GM21529 (cell line): ENCODE results near the gene MEF2B.
A peak's percentile ranks its signal among the peaks of the same experiment; 100 is the strongest.
"Not testable (repeated sequence)": the region's sequence is repeated elsewhere in the genome, so short reads cannot be mapped to it uniquely, and the experiment has no call there.

Experiments used
- ATAC-seq: cut with Tn5 transposase; IDR thresholded peaks from one replicate; pipeline ENCODE4 v1.9.1; 2021; ENCODE audit not compliant: unreplicated experiment

MEF2B gene

DNA sequence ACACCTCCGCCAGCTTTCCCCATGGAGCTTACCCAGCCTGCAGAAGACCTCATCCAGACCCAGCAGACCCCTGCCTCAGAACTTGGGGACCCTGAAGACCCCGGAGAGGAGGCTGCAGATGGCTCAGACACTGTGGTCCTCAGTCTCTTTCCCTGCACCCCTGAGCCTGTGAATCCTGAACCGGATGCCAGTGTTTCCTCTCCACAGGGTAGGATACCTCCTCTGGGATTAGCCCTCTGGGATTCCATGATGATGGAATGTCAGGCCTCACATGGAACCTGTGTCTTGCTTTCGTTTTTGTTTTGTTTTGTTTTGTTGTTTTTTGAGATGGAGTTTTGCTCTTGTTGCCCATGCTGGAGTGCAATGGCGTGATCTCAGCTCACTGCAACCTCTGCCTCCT lies 23.9 kb upstream of the MEF2B start:
- no peak for ATAC-seq

DNA sequence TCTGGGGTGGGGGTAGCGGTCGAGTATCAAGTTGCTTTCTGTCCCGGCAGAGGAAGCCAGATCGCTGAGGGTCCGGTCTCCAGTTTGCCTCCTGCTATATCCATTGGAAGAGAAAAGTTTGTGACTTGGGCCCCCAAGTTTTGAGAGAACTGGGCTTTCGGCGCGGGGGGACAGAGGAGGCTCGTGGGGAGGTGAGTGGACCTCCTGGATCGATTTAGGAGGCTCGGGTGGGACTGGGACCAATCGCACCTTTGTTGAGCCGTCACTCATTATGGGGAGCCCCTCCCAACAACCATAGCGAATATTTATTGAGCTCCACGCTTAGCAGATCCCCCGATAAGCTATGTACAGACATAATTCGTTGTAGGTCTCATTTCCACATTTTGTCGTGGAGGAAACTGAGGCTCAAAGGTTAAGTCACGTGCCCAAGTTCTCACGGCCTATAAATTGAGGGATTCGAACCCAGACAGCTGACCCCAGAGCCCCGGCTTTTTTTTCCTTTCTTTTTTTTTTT lies 22.9 kb upstream of the MEF2B start:
- no peak for ATAC-seq

DNA sequence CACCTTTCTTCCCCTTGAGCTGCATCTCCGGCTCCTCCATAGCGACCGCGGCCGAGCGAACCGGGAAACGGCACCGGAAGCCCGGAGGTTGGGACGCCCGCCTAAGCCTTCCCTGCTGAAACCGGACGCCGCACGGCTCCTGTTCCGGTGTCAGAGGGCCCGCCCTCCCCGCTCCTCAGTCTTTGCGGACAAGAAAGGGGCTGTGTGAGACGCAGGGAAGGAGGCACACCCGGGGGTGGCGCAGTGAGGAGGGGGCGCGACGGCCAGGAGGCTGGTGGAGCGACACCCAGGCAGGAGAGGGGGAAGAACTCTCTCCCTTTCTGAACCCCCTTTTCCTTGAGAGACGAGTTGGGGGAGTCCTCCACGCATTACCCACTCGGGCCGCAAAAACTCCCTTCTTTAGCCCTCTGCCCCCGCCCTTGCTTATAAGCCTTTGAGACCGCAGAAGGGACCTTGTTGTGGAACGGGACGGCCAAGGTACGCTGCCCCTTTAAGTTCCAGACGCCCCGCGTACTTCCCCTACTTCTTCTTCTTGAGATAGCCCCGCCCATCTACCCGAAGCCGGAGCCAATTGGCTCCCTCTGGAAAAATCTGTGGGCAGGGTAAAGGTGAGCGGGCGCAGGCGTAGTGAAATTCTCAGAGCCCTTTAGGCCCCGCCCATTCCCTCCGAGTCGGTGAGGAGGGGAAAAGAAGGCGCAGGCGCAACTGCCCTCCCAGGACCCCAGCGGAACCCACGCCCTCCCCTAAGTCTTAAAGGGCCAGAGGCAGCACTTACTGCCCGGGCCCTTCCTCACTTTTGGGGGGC lies 22.2 kb upstream of the MEF2B start, which contains the start of the genes BORCS8 and RFXANK:
BORCS8 (minus strand) TSS at position 75 of the 805 bp plus-strand sequence; CDS start at position 40, 35 bp downstream.
RFXANK (plus strand) TSS at position 181 of the 805 bp plus-strand sequence. CDS start 1,689 bp downstream, outside the sequence.
- peak; percentile 83 for ATAC-seq

DNA sequence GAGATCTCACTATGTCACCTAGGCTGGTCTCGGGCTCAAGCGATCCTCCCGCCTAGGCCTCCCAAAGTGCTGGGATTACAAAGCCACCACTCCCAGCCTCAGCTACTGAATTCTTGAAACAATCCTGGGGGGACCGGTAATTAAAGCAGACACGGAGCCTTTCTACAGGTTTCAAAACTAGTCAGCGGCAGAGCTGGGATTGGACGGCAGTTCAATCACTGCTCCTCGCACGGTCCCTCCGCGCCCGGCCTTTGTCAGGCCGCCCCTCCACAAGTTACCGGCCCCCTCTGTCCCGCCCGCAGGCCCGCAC lies 21.7 kb upstream of the MEF2B start:
- no peak for ATAC-seq

DNA sequence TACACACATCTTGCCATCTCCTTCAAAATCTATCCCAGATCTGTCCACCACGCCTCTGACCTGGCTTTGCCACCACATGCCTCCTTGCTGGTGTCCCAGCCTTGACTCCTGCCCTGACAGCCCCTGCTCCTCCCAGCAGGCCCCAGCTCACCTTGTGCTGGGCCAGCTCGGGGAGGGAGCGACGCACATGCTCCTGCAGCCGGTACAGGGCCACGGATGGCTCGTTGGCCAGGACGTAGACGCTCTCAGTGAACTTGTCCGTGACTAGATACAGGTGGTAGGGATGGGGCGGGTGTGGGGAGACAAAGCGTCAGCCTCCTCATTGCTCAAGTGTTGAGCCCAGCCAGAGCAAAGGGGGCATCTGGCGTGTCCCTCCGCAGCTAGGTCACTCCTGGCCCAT lies 16.7 kb upstream of the MEF2B start:
- no peak for ATAC-seq

DNA sequence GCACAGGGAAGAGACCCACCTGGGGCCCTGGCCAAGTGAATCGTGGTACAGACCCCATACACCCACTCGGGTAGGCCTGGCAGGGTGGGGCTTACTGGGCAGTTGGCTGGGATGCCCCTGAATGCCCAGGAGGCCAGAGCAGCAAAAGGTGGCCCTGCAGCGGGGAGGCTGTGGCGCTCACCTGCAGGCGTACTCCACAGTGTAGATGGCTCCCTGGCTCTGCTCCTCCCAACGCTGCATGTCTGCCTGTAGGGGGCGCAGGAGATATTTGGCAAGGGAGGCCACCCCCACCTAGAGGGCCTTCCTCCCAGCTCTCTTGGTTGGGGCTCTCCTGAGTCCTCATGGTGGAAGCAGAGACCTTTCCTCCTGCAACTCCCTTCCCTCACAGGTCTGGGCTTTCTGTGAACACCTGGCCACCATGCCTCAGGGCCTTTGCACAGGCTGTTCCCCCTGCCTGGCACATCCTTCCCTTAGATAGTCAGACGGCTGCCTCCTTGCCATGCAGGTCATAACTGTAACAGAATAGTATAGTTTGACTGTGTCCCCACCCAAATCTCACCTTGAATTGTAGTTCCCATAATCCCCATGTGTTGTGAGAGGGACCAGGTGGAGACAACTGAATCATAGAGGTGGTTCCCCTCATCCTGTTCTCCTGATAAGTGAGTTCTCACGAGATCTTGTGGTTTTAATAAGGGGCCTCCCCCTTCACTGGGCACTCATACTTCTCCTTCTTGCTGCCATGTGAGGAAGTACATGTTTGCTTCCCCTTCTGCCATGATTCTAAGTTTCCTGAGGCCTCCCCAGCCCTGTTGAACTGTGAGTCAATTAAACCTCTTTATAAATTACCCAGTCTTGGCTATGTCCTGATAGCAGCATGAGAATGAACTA lies 16.0 kb upstream of the MEF2B start:
- no peak for ATAC-seq

DNA sequence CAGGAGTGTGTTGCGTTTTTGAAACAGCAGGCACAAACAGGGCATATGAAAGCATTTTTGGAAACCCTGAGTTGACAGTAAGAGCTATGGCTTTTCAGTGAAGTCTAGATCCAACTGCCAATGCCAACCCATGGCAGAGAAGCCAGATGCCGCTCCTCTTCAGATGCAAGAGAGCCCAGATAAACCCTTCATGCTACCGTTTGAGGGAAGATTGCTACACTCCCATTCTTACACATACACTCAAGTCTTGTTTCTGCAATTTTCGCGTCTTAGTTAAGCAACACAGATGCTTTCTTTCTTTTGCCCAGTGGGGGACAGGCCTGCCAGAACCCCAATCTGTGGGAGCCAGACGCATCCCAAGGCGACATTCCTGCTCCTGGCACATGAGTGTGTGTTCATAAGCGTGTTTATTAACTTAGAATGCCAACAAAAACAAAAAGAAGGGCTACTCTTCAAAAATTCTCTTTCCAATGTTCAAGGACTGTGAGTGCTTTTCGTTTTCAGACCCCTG lies 11.5 kb upstream of the MEF2B start:
- ATAC-seq: no peak

DNA sequence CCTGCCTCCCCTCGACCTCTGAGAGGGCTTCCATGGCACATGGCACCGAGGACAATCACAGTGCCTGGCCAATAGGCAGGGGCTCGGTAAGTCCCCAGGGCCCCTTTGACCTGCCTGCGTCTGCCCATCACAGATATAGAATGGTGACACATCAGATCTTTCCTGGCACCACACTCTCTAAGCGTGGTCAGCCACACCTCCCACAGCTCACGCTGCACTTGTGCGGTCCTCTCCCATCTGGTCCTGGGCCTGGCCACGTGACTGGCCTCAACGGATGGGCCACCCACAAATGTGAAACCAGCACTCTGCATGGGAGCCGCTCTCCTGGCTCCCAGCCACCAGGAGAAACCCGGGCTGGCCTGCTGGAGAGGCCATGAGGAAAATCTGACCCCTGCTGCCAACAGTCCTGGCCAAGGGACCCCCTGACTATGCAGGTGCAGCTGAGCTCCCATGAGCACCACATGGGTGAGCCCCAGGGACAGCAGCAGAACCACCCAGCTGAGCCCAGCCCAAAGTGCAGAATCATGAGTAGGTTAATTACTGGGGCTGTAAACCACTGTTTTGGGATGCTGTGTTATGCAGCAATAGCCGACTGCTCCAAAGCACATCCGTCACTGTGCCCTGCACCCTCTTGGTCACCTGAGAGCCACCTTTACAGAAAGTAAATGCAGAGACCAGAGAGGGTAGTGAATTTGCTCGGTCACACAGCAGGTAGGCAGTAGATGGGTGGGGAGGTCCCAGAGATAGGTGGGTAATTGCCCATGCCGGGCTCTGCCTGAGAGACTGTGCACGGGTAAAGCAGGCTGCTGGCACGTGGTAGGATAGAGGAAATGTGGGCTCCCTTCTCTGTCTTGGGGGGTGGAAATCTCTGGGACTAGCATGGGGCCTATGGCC lies 9.7 kb upstream of the MEF2B start:
- no peak for ATAC-seq

DNA sequence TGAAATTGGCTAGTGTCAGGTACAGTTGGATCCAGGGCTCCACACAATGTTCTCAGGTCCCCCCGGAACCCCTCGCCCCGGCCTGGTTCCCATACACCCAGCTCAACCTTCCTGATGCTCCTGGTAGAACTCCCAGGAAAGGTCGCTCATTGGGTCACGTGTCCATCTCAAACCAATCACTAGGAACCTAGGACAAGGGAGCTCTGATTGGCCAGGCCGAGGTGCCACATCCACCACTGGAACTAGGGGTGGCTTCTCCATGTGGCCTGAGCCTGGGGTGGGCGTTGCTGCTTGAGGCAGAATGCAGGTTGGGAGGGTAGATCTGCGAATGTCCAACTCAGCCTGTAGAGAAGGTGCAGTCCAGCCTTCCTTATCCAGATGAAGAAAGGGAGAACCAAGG lies 6.9 kb upstream of the MEF2B start:
- ATAC-seq: no peak

DNA sequence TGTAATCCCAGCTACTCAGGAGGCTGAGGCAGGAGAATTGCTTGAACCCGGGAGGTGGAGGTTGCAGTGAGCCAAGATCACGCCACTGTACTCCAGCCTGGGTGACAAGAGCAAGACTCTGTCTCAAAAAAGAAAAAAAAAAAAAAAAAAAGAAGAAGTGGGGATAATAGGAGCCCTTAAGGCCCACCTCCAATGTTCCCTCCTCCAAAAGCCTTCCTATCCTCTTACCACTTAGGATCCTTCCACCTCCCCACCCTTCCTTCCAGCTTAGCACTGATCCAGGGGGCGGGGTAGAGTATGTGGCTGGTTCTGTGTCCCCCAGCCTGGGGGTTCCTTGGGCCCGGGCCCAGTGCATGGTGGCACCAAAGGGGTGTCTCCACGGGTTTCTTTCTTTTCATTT lies 3.2 kb upstream of the MEF2B start:
- not testable (repeated sequence) for ATAC-seq

DNA sequence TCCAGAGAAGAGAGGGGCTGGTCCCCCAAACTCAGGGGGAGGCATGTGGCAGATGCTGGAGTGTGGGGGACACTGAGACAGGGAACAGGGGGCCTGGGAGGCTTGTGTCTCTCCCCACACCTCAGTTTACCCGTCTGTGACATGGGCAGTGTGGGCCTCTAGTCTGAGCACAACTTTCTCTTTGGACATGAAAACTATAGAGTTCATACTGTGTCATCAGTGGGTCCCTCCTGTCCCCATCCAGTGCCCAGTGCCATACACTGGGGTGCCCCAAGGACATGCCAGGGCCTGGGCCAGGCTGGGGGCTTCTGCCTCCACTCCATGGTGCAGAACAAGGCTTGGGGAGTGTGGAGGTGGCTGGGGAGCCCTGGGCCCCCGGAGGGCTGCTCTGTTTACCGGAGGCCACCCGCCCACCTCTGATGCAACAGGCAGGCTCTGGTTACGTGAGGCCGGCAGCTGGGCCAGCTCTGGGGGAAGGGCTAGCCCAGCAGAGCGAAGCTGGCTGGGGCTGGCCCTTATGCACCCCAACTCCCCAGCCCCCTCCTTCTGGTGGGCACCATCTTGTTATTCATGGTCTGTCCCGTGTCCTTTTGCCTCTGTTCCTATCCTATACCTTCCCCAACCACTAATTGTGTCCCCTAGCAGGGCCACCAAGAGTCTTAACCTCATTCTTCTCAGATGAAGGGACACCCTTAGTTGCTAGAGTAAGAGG lies 1.9 kb upstream of the MEF2B start:
- ATAC-seq: no peak

DNA sequence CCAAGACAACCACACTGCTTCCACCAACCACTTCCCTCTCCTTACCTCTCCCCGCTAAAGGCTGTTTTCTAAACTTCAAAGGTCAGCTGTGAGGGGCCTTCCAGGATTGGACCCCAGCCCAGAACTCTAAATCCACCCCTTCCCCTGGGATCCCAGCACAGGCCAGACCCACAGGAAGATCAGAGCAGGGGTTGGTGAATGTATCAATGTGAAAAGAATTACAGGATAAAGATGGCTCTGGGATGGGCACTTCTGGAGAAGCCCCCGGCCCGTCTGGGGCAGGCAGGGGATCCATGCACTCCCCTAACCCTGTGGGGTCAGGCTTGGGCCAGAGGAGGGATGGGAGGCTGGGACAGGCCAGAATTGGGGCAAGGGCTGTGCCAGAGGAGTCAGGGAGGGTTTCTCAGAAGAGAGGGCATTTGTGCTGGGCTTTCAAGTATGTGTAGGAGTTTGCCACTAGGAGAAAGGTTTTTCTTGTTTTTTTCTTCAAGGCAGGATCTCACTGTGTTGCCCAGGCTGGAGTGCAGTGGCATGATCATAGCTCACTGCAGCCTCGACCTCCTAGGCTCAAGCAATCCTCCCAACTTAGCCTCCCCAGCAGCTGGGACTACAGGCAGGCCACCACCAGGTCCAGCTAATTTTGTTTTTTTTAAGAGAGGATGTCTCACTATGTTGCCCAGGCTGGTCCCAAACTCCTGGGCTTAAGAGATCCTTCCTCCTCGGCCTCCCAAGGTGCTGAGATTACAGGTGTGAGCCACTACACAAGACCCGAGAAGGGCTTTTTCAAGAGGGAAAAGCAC lies 1.0 kb upstream of the MEF2B start:
- ATAC-seq: no peak

DNA sequence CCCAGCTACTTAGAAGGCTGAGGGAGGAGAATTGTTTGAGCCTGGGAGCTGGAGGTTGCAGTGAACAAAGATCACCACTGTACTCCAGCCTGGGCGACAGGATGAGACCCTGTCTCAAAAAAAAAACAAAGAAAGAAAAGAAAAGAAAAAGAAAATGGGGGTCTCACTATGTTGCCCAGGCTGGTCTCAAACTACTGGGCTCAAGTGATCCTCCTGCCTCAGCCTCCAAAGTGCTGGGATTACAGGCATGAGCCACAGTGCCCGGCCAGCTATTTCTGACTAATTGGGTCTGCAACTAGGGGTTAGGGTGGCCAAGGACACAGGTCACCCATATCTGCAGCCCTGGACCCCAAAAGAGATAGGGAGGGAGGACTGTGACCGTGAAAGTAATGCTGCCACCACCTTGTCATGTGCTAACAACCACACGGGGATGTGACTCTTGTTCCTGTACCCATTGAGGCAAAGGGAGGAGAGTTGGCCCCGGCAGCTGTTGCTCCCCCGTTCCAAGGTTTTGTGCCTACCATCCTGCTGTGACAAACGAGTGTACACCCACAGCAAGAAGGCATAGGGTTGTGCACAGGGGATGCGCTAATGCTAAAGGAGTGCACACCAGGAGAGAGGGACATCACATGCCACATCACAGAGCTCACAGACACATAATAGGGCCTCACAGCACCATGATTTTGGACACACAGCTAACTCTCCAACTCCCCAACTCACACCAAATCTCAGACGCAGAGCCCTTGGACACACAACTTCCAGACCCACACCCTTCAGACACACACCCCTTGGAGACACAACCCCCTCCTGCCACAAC lies 619 bp downstream of the MEF2B start:
- ATAC-seq: no peak

DNA sequence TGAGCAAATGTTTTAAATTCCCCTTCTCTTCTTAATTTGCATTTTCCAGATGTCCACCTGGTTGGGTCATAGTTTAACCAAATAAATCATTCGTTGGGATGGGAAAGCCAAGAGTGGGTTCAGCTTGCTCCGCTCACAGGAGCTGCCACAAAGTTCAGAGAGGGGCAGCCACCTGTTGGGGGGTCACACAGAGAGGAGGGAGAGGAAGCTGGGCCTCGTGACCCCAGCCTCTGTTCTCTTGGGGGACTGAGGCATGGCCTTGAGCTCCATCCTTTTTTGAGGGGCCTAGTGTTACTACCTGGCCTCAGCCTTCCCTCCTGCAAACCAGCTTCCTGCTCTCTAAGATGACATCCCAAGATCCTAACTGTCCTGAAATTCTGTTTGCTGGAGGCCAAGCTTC lies 2.5 kb downstream of the MEF2B start:
- ATAC-seq: no peak

DNA sequence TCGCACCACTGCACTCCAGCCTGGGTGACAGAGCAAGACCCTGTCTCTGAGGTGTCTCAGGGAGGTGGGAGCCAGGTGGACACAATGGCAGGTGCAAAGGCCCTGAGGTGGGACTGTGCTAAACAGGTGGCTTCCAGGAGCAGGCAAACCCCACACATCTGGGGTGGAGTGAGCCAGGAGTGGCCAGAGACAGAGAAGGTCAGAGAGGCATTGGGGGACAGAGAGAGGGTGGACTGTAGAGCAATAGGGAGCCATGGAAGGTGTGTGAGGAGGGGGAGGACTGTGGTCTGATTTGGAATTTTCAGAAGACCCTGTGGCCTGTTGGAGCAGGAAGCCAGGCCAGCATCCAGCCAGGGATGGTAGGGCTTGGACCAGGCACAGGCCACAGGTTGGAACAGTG lies 4.7 kb downstream of the MEF2B start:
- ATAC-seq: no peak

DNA sequence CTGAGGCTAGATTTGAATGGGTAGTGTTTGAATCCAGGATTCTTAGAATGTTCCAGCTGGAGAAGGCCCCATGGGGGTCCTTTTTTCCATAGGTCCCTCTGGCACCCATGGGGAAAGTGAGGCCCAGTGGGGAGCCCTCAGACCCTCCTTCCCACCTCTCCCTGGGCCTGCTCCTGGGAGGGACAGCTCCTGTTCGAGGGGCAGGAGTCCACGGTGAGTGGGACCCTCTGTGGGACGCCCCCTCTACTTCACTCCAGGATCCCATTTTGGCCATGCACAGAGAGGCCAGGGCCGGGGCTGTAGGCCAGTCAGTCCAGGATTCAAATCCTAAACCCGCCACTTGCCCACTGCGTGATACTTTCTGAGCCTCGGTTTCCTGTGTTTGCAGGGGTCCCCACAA lies 7.6 kb downstream of the MEF2B start:
- no peak for ATAC-seq

DNA sequence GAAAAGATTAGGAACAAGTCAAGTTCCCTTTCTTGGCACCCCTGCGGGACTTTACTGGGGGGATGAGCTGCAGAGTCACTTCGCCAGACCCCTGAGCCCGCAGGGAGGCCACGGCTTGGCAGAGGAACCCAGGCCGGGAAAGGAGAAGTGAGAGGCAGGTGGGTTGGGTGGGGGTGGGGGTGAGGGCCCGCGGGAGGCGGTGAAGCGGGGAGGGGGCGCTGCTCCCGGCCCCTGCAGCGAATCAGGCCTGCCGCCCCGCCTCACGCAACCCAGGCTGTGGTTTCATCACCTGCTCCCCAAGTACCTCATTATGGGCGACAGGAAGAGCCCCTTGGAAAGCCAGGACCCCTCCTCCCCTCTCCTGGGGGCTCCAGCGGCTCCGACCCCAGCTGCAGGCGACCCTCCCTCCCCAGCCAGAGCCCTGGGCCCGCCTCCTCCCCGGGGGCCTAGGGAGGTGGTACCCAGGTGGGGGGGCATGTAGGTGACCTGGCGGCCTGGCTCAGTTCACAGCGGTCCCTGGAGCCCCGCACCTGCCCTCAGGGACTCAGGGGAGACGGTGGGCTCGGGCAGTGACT lies 9.5 kb downstream of the MEF2B start:
- ATAC-seq: no peak

DNA sequence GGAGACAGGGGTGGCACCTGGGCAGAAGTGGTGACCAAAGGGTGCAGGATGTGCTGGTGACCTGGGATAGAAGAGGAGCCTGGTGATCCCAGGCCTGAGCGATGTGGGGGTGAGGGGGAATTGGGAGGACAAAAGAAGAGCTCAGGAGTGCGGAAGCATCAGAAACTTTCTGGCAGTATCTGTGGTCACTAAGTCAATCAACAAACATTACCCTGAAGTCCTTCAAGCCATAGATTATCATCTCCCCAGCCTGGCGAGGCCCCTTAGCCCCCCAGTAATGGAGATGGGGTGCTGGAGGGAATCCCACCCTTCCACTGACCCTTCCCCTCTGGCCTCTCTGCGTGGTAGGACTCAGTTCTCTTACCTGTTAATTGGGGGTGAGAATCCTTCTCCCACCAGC lies 10.5 kb downstream of the MEF2B start:
- ATAC-seq: no peak
